HG03469 (cell line): ENCODE results near the gene ATAD3C.

Experiments used
- ATAC-seq: cut with Tn5 transposase; IDR thresholded peaks from one replicate; pipeline ENCODE4 v1.9.1; 2021; ENCODE audit warnings: mild to moderate bottlenecking, moderate library complexity, moderate number of reproducible peaks; ENCODE audit not compliant: unreplicated experiment

The ATAD3C gene

GRCh38 chr1:1430114-1430982, 19.1 kb upstream of the ATAD3C start:
- ATAC-seq = no peak

GRCh38 chr1:1430992-1431844, 18.3 kb upstream of the ATAD3C start:
- ATAC-seq = no peak

DNA sequence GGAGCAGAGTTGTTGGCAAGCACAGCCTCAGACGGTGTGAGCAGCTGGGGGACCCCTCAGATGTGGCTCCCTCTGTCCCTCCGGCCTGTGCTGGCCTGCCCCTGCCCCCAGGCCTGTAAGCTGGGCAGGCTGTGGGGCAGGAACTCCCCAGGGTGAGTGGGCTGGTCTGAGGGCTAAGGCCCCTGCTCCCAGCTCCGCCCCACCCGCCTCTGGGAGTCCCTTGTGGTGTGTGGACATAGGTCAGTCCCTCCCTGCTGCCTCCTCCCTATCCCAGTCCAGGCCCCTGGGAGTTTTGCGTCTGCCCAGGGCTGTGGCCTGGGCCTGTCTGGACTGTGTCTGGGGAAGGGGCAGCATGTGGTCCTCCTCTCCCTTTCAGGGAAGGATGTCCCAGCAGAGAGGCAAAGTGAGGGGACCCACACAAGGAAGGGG, 17.6 kb upstream of the ATAD3C start:
- ATAC-seq = no peak

GRCh38 chr1:1432274-1432950, 17.1 kb upstream of the ATAD3C start:
- no peak for ATAC-seq

DNA sequence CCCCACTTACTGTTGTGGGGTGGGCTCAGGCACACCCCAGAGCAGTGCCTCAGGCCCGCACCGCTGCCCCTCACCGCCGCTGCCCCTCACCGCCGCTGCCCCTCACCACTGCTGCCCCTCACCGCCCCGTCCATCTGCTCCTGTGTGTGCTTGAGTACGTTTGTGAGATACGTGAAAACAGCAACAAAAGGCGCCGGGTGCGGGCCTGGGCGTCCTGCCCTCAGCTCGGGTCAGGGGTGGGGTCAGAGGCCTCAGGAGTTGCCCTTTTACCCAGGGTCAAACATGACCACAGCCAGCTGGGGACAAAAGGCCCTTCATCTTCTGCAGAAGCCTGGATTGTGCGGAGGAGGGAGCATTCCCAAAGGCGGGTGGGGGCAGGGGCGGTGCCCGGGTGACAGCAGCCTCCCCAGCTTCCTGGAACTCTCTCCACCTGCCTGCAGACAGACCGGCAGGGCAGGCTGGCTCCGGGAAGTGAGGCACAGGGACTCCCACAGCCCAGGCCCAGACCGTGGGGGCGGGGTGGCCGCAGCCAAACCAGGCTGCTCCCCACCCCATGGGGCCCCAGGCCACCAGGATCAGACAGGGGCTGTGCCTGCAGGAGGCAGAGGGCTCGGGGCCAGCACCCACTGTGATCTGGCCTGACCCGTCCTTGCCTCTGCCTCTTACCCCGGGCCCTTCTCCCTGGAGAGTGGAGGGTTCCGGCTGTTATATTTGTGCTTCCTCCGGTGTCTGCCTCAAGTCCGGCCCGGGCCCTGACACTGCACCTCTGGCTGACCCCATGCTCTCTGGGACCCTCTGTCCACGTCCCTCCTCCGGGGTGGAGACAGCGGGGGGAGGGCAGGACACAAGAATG, 16.3 kb upstream of the ATAD3C start:
- no peak for ATAC-seq

DNA sequence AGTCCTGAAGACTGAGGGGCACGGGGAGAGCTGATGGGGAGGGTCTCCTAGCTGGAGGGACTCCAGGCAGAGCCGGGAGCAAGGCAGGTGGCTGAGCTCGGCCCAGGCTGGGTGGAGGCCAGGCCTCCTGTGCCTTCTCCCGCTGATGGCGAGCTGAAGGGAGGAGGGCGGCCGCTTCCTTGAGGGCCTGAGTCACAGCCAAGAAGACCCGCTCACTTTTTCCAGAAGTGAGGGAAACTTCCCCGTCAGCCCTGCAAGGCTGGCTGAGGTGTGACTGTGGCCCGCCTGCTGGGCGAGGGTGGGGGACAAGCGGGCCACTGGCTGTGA, 15.7 kb upstream of the ATAD3C start:
- no peak for ATAC-seq

DNA sequence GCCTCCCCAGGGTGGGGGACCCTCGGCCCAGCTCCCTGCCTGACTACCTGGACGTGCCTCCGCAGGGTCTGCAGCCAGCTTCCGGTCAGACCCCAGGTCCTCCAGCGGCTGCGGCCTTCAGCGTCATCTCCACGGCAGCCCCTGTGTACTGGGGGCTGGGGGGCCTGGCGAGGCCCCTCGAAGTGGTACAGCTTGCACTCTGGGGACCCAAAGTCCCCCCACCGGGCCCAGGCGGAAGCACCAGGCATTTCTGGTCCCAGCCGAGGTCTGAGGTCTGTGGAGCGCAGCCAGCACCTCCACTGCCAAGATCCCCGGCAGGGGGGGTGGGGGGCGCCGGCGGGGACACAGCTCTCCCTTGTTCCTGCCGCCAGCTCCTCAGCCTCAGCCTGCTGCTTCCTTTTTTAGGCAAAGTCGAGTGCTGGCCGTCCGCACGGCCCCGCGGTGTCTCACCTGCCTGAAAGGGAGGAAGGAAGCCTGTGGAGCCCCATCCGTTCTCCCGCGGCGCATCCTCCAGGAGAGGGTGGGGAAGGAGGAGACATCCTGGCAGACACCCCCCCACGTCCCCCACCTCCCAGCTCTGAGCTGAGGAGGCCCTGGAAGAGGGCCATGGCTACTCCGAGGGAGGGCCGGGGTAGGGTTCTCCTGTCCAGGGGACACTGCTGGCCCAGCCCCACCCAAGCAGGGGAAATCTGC, 15.2 kb upstream of the ATAD3C start:
- ATAC-seq = no peak

GRCh38 chr1:1434824-1435105, 14.7 kb upstream of the ATAD3C start:
- no peak for ATAC-seq

- ATAC-seq = no peak
Observed at GRCh38 chr1:1435106-1435903, 14.2 kb upstream of the ATAD3C start, which contains the start of gene VWA1. TSS of gene VWA1 (plus strand) at chr1:1435690. CDS start at chr1:1435749, 59 bp downstream.

GRCh38 chr1:1435911-1436629, 13.4 kb upstream of the ATAD3C start:
- ATAC-seq = no peak

- ATAC-seq = no peak
Observed at GRCh38 chr1:1436630-1437032, 12.9 kb upstream of the ATAD3C start.

GRCh38 chr1:1437033-1437903, 12.2 kb upstream of the ATAD3C start:
- no peak for ATAC-seq

GRCh38 chr1:1437904-1438376, 11.5 kb upstream of the ATAD3C start:
- no peak for ATAC-seq

GRCh38 chr1:1438531-1439381, 10.7 kb upstream of the ATAD3C start:
- ATAC-seq = no peak

GRCh38 chr1:1439546-1440261, 9.8 kb upstream of the ATAD3C start:
- ATAC-seq = no peak
